ENCODE results near the gene MAN1C1. TPM values are rescaled to one million over a fixed set of nuclear protein-coding genes. Genes with fewer than 3 reads are reported as not detected.

The MAN1C1 gene
- total RNA-seq, 1 experiment from 2014 or later: 1.5 TPM

- Histone ChIP-seq H3K27me3 (ENCODE audit: control insufficient read depth, insufficient read depth, low read length) (no peaks in the 10 kb centered on the region), H3K36me3 (ENCODE audit: control insufficient read depth, insufficient read depth, low read length) (no peaks in the 10 kb centered on the region), H3K4me1 (ENCODE audit: control insufficient read depth, insufficient read depth, low read length) (no peaks in the 10 kb centered on the region), H3K4me3 (ENCODE audit: low read depth in 2 of 2, low read length in 2 of 2) (no peak overlapping the region), H3K9me3 (ENCODE audit: control insufficient read depth, insufficient read depth, low read depth, low read length) (no peaks in the 10 kb centered on the region), H3K27ac (ENCODE audit: low read length) (no peak overlapping the region)
- ChIA-PET POLR2A (no interaction called here), CTCF (no interaction called here)
- no peak for DNase-seq (ENCODE audit: low read depth, low spot score)
- TF ChIP-seq TCF7L2 (IDR thresholded peaks at IDR 0.05; ENCODE audit: low read depth, low read length): no peak
- no peak for TF ChIP-seq SIN3A (IDR thresholded peaks at IDR 0.05; ENCODE audit: borderline replicate concordance, insufficient read depth, low read depth, low read length)
- no peak for ATAC-seq
- in situ Hi-C loops (cut with HindIII; ENCODE audit: low pct_unique_long_range_greater_than_20kb, low sequenced_read_pairs) (no loop called here), intact Hi-C loops (cut with micrococcal nuclease; ENCODE audit: unreplicated experiment) (no loop called here)
- BruUV-seq (replicated peaks): no TSS peak
These were observed 89.1 kb downstream of the MAN1C1 start for GRCh38 chr1:25705699-25706098.

GRCh38 chr1:25706146-25707089, 89.8 kb downstream of the MAN1C1 start:
- TF ChIP-seq TCF7L2 (IDR thresholded peaks at IDR 0.05; ENCODE audit: low read depth, low read length): no peak
- no peak for ATAC-seq
- Histone ChIP-seq H3K4me1 (ENCODE audit: control insufficient read depth, insufficient read depth, low read length) (no peaks in the 10 kb centered on the region), H3K4me3 (ENCODE audit: low read depth in 2 of 2, low read length in 2 of 2) (no peak overlapping the region), H3K36me3 (ENCODE audit: control insufficient read depth, insufficient read depth, low read length) (no peaks in the 10 kb centered on the region), H3K27ac (ENCODE audit: low read length) (no peak overlapping the region), H3K9me3 (ENCODE audit: control insufficient read depth, insufficient read depth, low read depth, low read length) (no peaks in the 10 kb centered on the region), H3K27me3 (ENCODE audit: control insufficient read depth, insufficient read depth, low read length) (no peaks in the 10 kb centered on the region)
- ChIA-PET POLR2A (interaction anchor here (0.6 kb wide), 1 partner anchor 1514 kb away, joined by 3 read pairs; no protein-coding TSS in a partner anchor), CTCF (no interaction called here)
- no peak for DNase-seq (ENCODE audit: low read depth, low spot score)
- no TSS peak for BruUV-seq (replicated peaks)
- intact Hi-C loops (cut with micrococcal nuclease; ENCODE audit: unreplicated experiment): no loop called here
- in situ Hi-C loops (cut with HindIII; ENCODE audit: low pct_unique_long_range_greater_than_20kb, low sequenced_read_pairs): no loop called here

DNA sequence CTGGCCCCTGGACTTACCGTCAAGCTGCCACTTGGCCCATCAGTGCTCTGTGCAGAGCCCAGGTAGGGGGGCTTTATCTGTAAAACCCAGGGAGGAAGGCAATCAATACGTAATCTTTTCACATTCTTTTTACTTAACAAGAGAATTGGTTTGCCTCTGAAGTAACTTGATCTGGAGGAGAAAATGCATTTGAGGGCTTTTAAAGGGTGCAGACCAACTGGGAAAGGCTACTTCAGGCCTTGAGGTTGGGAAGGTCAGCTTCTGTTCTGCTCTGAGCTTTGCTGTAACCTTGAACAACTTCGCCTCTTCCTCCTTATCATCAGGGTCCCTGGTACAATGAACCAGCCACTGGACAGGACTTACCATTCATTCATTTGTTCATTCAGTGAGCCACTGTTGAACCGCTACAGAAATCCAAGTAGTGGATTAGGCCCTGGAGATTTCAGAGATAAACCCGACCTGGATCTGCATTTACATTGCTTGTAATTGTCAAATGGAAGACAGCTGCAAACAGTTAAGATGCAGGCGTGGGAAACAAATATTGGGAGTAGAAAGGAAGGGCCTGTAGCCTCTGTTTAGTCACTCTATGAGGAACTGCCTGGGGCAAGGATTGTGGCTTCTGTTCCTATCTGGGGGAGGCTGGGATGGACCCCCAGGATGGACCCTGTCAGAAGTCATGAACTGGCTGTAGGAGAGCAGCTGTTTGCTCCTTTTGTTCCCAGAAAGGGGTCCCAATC, 90.9 kb downstream of the MAN1C1 start:
- ChIA-PET POLR2A (no interaction called here), CTCF (interaction anchor here (0.6 kb wide), 1 partner anchor 216 kb away, joined by 5 read pairs; no protein-coding TSS in a partner anchor)
- no peaks in the 10 kb centered on the region for H3K36me3 ChIP-seq (ENCODE audit: control insufficient read depth, insufficient read depth, low read length)
- no peak overlapping the region for H3K27ac ChIP-seq (ENCODE audit: low read length)
- ATAC-seq (no peak), DNase-seq (ENCODE audit: low read depth, low spot score) (no peak)
- H3K27me3 ChIP-seq (ENCODE audit: control insufficient read depth, insufficient read depth, low read length): no peaks in the 10 kb centered on the region
- no peaks in the 10 kb centered on the region for H3K9me3 ChIP-seq (ENCODE audit: control insufficient read depth, insufficient read depth, low read depth, low read length)
- H3K4me1 ChIP-seq (ENCODE audit: control insufficient read depth, insufficient read depth, low read length): no peaks in the 10 kb centered on the region
- H3K4me3 ChIP-seq (ENCODE audit: low read depth in 2 of 2, low read length in 2 of 2): no peak overlapping the region
- intact Hi-C loops (cut with micrococcal nuclease; ENCODE audit: unreplicated experiment): no loop called here
- TF ChIP-seq SIN3A (IDR thresholded peaks at IDR 0.05; ENCODE audit: borderline replicate concordance, insufficient read depth, low read depth, low read length) (no peak), TCF7L2 (IDR thresholded peaks at IDR 0.05; ENCODE audit: low read depth, low read length) (no peak), POLR2AphosphoS5 (IDR thresholded peaks at IDR 0.05; ENCODE audit: low read depth, low read length) (no peak)
- TF ChIP-seq, protein P1, sequence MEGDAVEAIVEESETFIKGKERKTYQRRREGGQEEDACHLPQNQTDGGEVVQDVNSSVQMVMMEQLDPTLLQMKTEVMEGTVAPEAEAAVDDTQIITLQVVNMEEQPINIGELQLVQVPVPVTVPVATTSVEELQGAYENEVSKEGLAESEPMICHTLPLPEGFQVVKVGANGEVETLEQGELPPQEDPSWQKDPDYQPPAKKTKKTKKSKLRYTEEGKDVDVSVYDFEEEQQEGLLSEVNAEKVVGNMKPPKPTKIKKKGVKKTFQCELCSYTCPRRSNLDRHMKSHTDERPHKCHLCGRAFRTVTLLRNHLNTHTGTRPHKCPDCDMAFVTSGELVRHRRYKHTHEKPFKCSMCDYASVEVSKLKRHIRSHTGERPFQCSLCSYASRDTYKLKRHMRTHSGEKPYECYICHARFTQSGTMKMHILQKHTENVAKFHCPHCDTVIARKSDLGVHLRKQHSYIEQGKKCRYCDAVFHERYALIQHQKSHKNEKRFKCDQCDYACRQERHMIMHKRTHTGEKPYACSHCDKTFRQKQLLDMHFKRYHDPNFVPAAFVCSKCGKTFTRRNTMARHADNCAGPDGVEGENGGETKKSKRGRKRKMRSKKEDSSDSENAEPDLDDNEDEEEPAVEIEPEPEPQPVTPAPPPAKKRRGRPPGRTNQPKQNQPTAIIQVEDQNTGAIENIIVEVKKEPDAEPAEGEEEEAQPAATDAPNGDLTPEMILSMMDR (IDR thresholded peaks at IDR 0.05): no peak
- TF ChIP-seq, protein P2, sequence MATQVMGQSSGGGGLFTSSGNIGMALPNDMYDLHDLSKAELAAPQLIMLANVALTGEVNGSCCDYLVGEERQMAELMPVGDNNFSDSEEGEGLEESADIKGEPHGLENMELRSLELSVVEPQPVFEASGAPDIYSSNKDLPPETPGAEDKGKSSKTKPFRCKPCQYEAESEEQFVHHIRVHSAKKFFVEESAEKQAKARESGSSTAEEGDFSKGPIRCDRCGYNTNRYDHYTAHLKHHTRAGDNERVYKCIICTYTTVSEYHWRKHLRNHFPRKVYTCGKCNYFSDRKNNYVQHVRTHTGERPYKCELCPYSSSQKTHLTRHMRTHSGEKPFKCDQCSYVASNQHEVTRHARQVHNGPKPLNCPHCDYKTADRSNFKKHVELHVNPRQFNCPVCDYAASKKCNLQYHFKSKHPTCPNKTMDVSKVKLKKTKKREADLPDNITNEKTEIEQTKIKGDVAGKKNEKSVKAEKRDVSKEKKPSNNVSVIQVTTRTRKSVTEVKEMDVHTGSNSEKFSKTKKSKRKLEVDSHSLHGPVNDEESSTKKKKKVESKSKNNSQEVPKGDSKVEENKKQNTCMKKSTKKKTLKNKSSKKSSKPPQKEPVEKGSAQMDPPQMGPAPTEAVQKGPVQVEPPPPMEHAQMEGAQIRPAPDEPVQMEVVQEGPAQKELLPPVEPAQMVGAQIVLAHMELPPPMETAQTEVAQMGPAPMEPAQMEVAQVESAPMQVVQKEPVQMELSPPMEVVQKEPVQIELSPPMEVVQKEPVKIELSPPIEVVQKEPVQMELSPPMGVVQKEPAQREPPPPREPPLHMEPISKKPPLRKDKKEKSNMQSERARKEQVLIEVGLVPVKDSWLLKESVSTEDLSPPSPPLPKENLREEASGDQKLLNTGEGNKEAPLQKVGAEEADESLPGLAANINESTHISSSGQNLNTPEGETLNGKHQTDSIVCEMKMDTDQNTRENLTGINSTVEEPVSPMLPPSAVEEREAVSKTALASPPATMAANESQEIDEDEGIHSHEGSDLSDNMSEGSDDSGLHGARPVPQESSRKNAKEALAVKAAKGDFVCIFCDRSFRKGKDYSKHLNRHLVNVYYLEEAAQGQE (IDR thresholded peaks at IDR 0.05; ENCODE audit: insufficient read depth in 1 of 2, low read depth in 2 of 2, low read length in 1 of 2): no peak
- no TSS peak for BruUV-seq (replicated peaks)
- in situ Hi-C loops (cut with HindIII; ENCODE audit: low pct_unique_long_range_greater_than_20kb, low sequenced_read_pairs): no loop called here
